Fibroblast of pulmonary artery (primary cell): Measurements from ENCODE around the gene SLC1A3.

Experiments used
- DNase-seq: peaks from one replicate; pipeline ENCODE4 v3.0.0-alpha.2; 2010; ENCODE audit warnings: low read depth
- H3K4me3 ChIP-seq: replicated peaks from 2 replicates; pipeline ENCODE4 v1.5.1; 2011; ENCODE audit warnings: low read depth, mild to moderate bottlenecking, control low read depth, low read length, moderate library complexity
- TF ChIP-seq, protein P1 (sequence below): IDR thresholded peaks from 2 replicates; pipeline ENCODE4 v1.5.1; 2011; ENCODE audit warnings: mild to moderate bottlenecking, control low read depth, low read length, inconsistent platforms; ENCODE audit errors: missing control alignments

The SLC1A3 gene

GRCh38 chr5:36675282-36675681 lies 68.9 kb downstream of the SLC1A3 start:
- TF ChIP-seq, protein P1, sequence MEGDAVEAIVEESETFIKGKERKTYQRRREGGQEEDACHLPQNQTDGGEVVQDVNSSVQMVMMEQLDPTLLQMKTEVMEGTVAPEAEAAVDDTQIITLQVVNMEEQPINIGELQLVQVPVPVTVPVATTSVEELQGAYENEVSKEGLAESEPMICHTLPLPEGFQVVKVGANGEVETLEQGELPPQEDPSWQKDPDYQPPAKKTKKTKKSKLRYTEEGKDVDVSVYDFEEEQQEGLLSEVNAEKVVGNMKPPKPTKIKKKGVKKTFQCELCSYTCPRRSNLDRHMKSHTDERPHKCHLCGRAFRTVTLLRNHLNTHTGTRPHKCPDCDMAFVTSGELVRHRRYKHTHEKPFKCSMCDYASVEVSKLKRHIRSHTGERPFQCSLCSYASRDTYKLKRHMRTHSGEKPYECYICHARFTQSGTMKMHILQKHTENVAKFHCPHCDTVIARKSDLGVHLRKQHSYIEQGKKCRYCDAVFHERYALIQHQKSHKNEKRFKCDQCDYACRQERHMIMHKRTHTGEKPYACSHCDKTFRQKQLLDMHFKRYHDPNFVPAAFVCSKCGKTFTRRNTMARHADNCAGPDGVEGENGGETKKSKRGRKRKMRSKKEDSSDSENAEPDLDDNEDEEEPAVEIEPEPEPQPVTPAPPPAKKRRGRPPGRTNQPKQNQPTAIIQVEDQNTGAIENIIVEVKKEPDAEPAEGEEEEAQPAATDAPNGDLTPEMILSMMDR = no peak
- no peak overlapping the region for H3K4me3 ChIP-seq
- DNase-seq = no peak

DNA sequence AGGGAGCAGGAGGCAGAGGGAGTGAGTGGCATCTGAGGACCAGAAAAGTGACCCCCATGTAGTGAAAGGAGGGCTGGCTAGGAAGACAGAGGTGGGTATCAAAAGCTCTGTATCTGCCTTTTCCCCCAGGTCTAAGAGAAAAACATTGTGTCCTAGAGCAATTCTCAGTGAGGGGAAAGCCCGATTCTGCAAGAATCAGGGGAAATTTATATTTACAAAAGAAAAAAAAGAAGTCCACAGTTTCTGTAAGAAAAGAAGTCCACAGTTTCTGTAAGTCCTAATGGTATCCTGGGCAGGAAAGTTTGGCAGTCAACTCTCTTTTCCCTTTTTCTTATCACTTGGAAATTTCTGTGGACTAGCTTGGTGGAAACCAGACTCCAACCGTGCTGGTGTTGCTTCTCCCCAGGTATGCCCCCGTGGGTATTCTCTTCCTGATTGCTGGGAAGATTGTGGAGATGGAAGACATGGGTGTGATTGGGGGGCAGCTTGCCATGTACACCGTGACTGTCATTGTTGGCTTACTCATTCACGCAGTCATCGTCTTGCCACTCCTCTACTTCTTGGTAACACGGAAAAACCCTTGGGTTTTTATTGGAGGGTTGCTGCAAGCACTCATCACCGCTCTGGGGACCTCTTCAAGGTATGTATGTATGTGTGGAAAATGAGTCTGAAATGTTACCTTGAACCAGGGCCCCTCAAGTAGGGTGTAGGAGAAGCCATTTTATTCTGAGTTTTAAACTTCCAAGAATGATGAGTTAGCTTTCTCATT lies 73.0 kb downstream of the SLC1A3 start:
- DNase-seq = no peak
- no peak overlapping the region for H3K4me3 ChIP-seq
- TF ChIP-seq, protein P1 = no peak

GRCh38 chr5:36680066-36680465 lies 73.7 kb downstream of the SLC1A3 start:
- TF ChIP-seq, protein P1 = no peak
- H3K4me3 ChIP-seq = no peak overlapping the region
- no peak for DNase-seq

GRCh38 chr5:36681711-36682110 lies 75.3 kb downstream of the SLC1A3 start:
- no peak for DNase-seq
- TF ChIP-seq, protein P1 = no peak
- no peak overlapping the region for H3K4me3 ChIP-seq

- no peak overlapping the region for H3K4me3 ChIP-seq
- DNase-seq = no peak
- TF ChIP-seq, protein P1 = no peak
These were observed 76.1 kb downstream of the SLC1A3 start for GRCh38 chr5:36682499-36682898.

DNA sequence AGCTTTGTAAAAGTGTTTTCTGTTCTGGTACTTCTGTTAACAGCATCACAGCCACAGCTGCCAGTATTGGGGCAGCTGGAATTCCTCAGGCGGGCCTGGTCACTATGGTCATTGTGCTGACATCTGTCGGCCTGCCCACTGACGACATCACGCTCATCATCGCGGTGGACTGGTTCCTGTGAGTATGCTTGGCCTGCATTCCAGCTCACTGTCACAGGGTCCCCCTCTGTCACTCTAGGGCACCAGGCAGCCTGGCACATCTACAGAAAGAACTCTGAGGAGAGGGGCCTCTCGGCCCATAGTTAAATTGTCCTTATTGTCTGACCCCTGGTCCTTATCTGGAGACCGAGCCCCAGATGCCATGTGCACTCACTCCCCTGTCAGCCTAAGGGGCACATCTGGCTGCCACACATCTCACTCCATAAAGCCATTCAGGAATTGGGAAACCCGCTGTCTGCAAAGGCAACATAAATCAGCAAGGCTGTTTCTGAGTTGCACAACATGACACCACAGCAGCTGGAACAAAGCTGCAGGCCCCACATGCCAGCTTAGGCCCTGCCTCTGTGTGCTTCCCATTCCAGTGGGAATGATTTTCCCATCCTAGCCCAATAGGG lies 77.5 kb downstream of the SLC1A3 start:
- TF ChIP-seq, protein P1 = no peak
- peak; percentile 48 for DNase-seq
- no peak overlapping the region for H3K4me3 ChIP-seq
